GM12801 (cell line): ENCODE data around the gene PAWR.

Experiments used
- CTCF ChIP-seq: IDR thresholded peaks from one replicate; pipeline ENCODE4 v1.5.1; 2011; ENCODE audit warnings: control low read depth; ENCODE audit not compliant: insufficient read length; ENCODE audit errors: extremely low read depth

PAWR gene

GRCh38 chr12:79690142-79690637, 574 bp downstream of the PAWR start:
- no peak for TF ChIP-seq CTCF

- no peak for TF ChIP-seq CTCF
Measured at GRCh38 chr12:79689477-79690141, 1.2 kb downstream of the PAWR start.

- TF ChIP-seq CTCF = no peak
Measured at GRCh38 chr12:79689061-79689476, 1.7 kb downstream of the PAWR start.

GRCh38 chr12:79688376-79689060, 2.2 kb downstream of the PAWR start:
- no peak for TF ChIP-seq CTCF

- no peak for TF ChIP-seq CTCF
Measured at GRCh38 chr12:79687711-79688260, 3.0 kb downstream of the PAWR start.

- TF ChIP-seq CTCF = no peak
Measured at GRCh38 chr12:79686171-79686570, 4.6 kb downstream of the PAWR start.

- TF ChIP-seq CTCF = no peak
Measured at GRCh38 chr12:79685068-79685467, 5.7 kb downstream of the PAWR start.
